NCI-H345 treated with DMSO at 0.1 percent for 48 hours (cell line): ENCODE results near the gene ACOD1.

Source experiments
- DNase-seq: peaks from one replicate; lab custom pipeline; 2025; ENCODE audit not compliant: unreplicated experiment; lab: John Stamatoyannopoulos, UW

Gene ACOD1

GRCh38 chr13:76983676-76984075 lies 35.4 kb downstream of the ACOD1 start:
- no peak for DNase-seq

GRCh38 chr13:76991432-76991795 lies 43.1 kb downstream of the ACOD1 start:
- no peak for DNase-seq

GRCh38 chr13:76991796-76992547 lies 43.7 kb downstream of the ACOD1 start, which contains the start of gene CLN5:
Gene CLN5, plus strand, starts transcription at chr13:76992081. Its CDS starts 18 bp downstream, at chr13:76992099.
- peak; percentile 83 for DNase-seq

- DNase-seq, result no peak
These were observed 44.3 kb downstream of the ACOD1 start for GRCh38 chr13:76992548-76993001.

GRCh38 chr13:76993021-76993420 lies 44.7 kb downstream of the ACOD1 start:
- DNase-seq, result no peak

GRCh38 chr13:76993473-76993872 lies 45.2 kb downstream of the ACOD1 start:
- no peak for DNase-seq

GRCh38 chr13:76994281-76994680 lies 46.0 kb downstream of the ACOD1 start:
- DNase-seq, result no peak

- DNase-seq, result no peak
These were observed 52.2 kb downstream of the ACOD1 start for GRCh38 chr13:77000475-77000874.

GRCh38 chr13:77001540-77001939 lies 53.2 kb downstream of the ACOD1 start:
- no peak for DNase-seq

- DNase-seq, result no peak
These were observed 53.8 kb downstream of the ACOD1 start for GRCh38 chr13:77001963-77002587.

GRCh38 chr13:77002590-77003190 lies 54.4 kb downstream of the ACOD1 start:
- DNase-seq, result no peak
